Calu3 (cell line): ENCODE results near the gene CALN1. TPM values are rescaled to one million over a fixed set of nuclear protein-coding genes. Genes with fewer than 3 reads are reported as not detected.

Experiments used
- BruUV-seq: library from RNA; stranded (reverse); fragments of 400-500 nt; replicated peaks from 2 replicates; lab custom pipeline; 2021; lab: Mats Ljungman, UMichigan
- CTCF ChIA-PET: fragments of 300-600 bp; sonication (Branson Sonifier 250); formaldehyde crosslinking; loops from one replicate; lab custom pipeline; 2022; ENCODE audit warnings: antibody characterized with exemption; lab: Charles Lee
- DNase-seq: peaks from one replicate; pipeline ENCODE4 v3.0.0; 2022
- H3K27ac Mint-ChIP-seq: one replicate; pipeline ENCODE4 v1.8.0; 2022; ENCODE audit warnings: mixed read lengths; ENCODE audit not compliant: unreplicated experiment
- H3K27me3 Mint-ChIP-seq: one replicate; pipeline ENCODE4 v1.8.0; 2022; ENCODE audit warnings: mixed read lengths; ENCODE audit not compliant: unreplicated experiment
- H3K36me3 Mint-ChIP-seq: one replicate; pipeline ENCODE4 v1.8.0; 2022; ENCODE audit warnings: mild to moderate bottlenecking, moderate library complexity, mixed read lengths; ENCODE audit not compliant: insufficient read depth, unreplicated experiment
- H3K4me1 Mint-ChIP-seq: one replicate; pipeline ENCODE4 v1.8.0; 2022; ENCODE audit warnings: mild to moderate bottlenecking, low read depth, mixed read lengths; ENCODE audit not compliant: unreplicated experiment
- H3K4me3 Mint-ChIP-seq: one replicate; pipeline ENCODE4 v1.8.0; 2022; ENCODE audit warnings: mild to moderate bottlenecking, low read depth, moderate library complexity, mixed read lengths; ENCODE audit not compliant: unreplicated experiment
- H3K9me3 Mint-ChIP-seq: one replicate; pipeline ENCODE4 v1.8.0; 2022; ENCODE audit warnings: low read depth, mixed read lengths; ENCODE audit not compliant: unreplicated experiment
- CTCF ChIP-seq: fragments of 200-600 bp; IDR thresholded peaks from one replicate; pipeline ENCODE4 v1.8.0; 2022; ENCODE audit warnings: antibody characterized with exemption; ENCODE audit not compliant: unreplicated experiment
- intact Hi-C: fragments of 100-400 bp; cut with micrococcal nuclease; formaldehyde crosslinking; loops from one replicate; pipeline ENCODE4 v1.10.0; 2022; ENCODE audit not compliant: unreplicated experiment
- total RNA-seq: library from RNA; stranded (reverse); gene quantifications from 2 replicates; pipeline ENCODE4 v1.2.3, GENCODE V29; 2022

The CALN1 gene
- total RNA-seq, 1 experiment from 2014 or later: not detected

GRCh38 chr7:71864130-71864529 is 548.0 kb downstream of the CALN1 start:
- DNase-seq: no peak
- Mint-ChIP-seq H3K27ac (no peak overlapping the region), H3K4me3 (no peak overlapping the region), H3K4me1 (no peaks in the 10 kb centered on the region), H3K36me3 (no peaks in the 10 kb centered on the region), H3K9me3 (peaks cover 2% of the 10 kb centered on the region), H3K27me3 (no peaks in the 10 kb centered on the region)
- intact Hi-C loops: no loop called here
- no peak for TF ChIP-seq CTCF
- CTCF ChIA-PET: no interaction called here
- BruUV-seq: no TSS peak

GRCh38 chr7:71860572-71860971 is 551.6 kb downstream of the CALN1 start:
- H3K9me3 Mint-ChIP-seq: peaks cover 7% of the 10 kb centered on the region
- H3K27ac Mint-ChIP-seq: no peak overlapping the region
- H3K4me3 Mint-ChIP-seq: no peak overlapping the region
- CTCF ChIA-PET: no interaction called here
- intact Hi-C loops: no loop called here
- DNase-seq: no peak
- no peaks in the 10 kb centered on the region for H3K36me3 Mint-ChIP-seq
- no TSS peak for BruUV-seq
- H3K4me1 Mint-ChIP-seq: no peaks in the 10 kb centered on the region
- TF ChIP-seq CTCF: no peak
- H3K27me3 Mint-ChIP-seq: no peaks in the 10 kb centered on the region

- Mint-ChIP-seq H3K4me1 (no peaks in the 10 kb centered on the region), H3K27ac (no peak overlapping the region), H3K36me3 (no peaks in the 10 kb centered on the region), H3K9me3 (peaks cover 7% of the 10 kb centered on the region), H3K27me3 (no peaks in the 10 kb centered on the region), H3K4me3 (no peak overlapping the region)
- no peak for TF ChIP-seq CTCF
- DNase-seq: no peak
- no TSS peak for BruUV-seq
- CTCF ChIA-PET: interaction anchor here (0.6 kb wide), 1 partner anchor 677 kb away, joined by 6 read pairs; no protein-coding TSS in a partner anchor
- intact Hi-C loops: no loop called here
Observed at GRCh38 chr7:71857338-71857737, 554.8 kb downstream of the CALN1 start.

- Mint-ChIP-seq H3K27me3 (no peaks in the 10 kb centered on the region), H3K36me3 (no peaks in the 10 kb centered on the region), H3K27ac (no peak overlapping the region), H3K9me3 (peaks cover 7% of the 10 kb centered on the region), H3K4me3 (no peak overlapping the region), H3K4me1 (no peaks in the 10 kb centered on the region)
- no peak for TF ChIP-seq CTCF
- BruUV-seq: no TSS peak
- DNase-seq: no peak
- CTCF ChIA-PET: interaction anchor here (0.6 kb wide), 1 partner anchor 21 kb away, joined by 3 read pairs; no protein-coding TSS in a partner anchor
- intact Hi-C loops: no loop called here
Observed at GRCh38 chr7:71854546-71855397, 557.4 kb downstream of the CALN1 start.
